Endothelial cell of umbilical vein (primary cell): ENCODE data around the gene RTKN2. TPM values are rescaled to one million over a fixed set of nuclear protein-coding genes. Genes with fewer than 3 reads are reported as not detected.

Source experiments
- BruUV-seq: library from RNA; stranded (reverse); fragments of 400-500 nt; replicated peaks from 2 replicates; lab custom pipeline; 2021; lab: Mats Ljungman, UMichigan
- CTCF ChIA-PET: fragments of 300-600, 350-600 bp; sonication (Branson Sonifier 250); formaldehyde crosslinking; loops from one replicate; lab custom pipeline; 2021; ENCODE audit warnings: antibody characterized with exemption, inconsistent platforms; lab: Charles Lee
- POLR2A ChIA-PET: fragments of 300-600, 350-600 bp; sonication (Branson Sonifier 250); formaldehyde crosslinking; loops from one replicate; lab custom pipeline; 2021; ENCODE audit warnings: antibody characterized with exemption, inconsistent platforms; lab: Charles Lee
- DNase-seq: peaks from one replicate; pipeline ENCODE4 v3.0.0-alpha.2; 2011; ENCODE audit warnings: low read depth, low spot score
- FAIRE-seq: peaks from 2 replicates; lab custom pipeline; 2011; peaks lifted over from hg19 to GRCh38; lab: Jason Lieb, UNC
- H2AFZ ChIP-seq: 2 replicates; pipeline ENCODE4 v1.6.0; 2012; ENCODE audit warnings: low read depth, low read length, control low read depth, inconsistent platforms
- H3K27ac ChIP-seq: 2 replicates; pipeline ENCODE4 v1.5.1; 2011; ENCODE audit warnings: low read depth, mild to moderate bottlenecking, control low read depth, low read length, moderate library complexity; ENCODE audit not compliant: insufficient read depth
- H3K27me3 ChIP-seq, 2 experiments: 2 replicates each; pipeline versions ENCODE4 v1.6.0 to v1.6.1; 2011; ENCODE audit warnings: low read length in 2 of 2, mixed read lengths in 1 of 2; ENCODE audit not compliant: control insufficient read depth in 2 of 2, insufficient read depth in 2 of 2
- H3K36me3 ChIP-seq, 2 experiments: 2 replicates in 1 of 2; 3 replicates in 1 of 2; pipeline ENCODE4 v1.5.1; 2011; ENCODE audit warnings: low read length in 2 of 2, mild to moderate bottlenecking in 1 of 2, moderate library complexity in 1 of 2; ENCODE audit not compliant: control insufficient read depth in 2 of 2, insufficient read depth in 2 of 2; ENCODE audit errors: extremely low read depth in 1 of 2
- H3K4me1 ChIP-seq: 3 replicates; pipeline ENCODE4 v1.5.1; 2011; ENCODE audit warnings: mild to moderate bottlenecking, low read length; ENCODE audit not compliant: control insufficient read depth, insufficient read depth; ENCODE audit errors: extremely low read depth
- H3K4me2 ChIP-seq: 2 replicates; pipeline ENCODE4 v1.6.1; 2011; ENCODE audit warnings: low read length, control low read depth, mixed read lengths; ENCODE audit not compliant: insufficient read depth
- H3K4me3 ChIP-seq, 3 experiments: fragments of 200-600 bp in 1 of 3; sonication (generic), shearing (Covaris generic) in 1 of 3; replicated peaks in 1 of 3; 2 replicates each; pipeline ENCODE4 v1.5.1; 2011 to 2016; ENCODE audit warnings: control low read depth in 3 of 3, low read length in 3 of 3, mild to moderate bottlenecking in 2 of 3, inconsistent platforms in 1 of 3, low read depth in 1 of 3, moderate library complexity in 1 of 3; ENCODE audit not compliant: insufficient read depth in 1 of 3
- H3K79me2 ChIP-seq: 2 replicates; pipeline ENCODE4 v1.6.0; 2012; ENCODE audit warnings: low read length, inconsistent platforms; ENCODE audit not compliant: control insufficient read depth, insufficient read depth
- H3K9ac ChIP-seq: replicated peaks from 2 replicates; pipeline ENCODE3; 2011; ENCODE audit warnings: low read length, control low read depth; ENCODE audit not compliant: insufficient read depth; ENCODE audit errors: extremely low read depth
- H3K9me1 ChIP-seq: replicated peaks from 3 replicates; pipeline ENCODE4 v1.6.0; 2011; ENCODE audit warnings: mild to moderate bottlenecking, low read length; ENCODE audit not compliant: control insufficient read depth, insufficient read depth; ENCODE audit errors: extremely low read depth
- H3K9me3 ChIP-seq: replicated peaks from 2 replicates; pipeline ENCODE4 v1.5.1; 2012; ENCODE audit warnings: low read length, inconsistent platforms; ENCODE audit not compliant: control insufficient read depth, insufficient read depth
- H4K20me1 ChIP-seq: replicated peaks from 2 replicates; pipeline ENCODE3; 2011; ENCODE audit warnings: mild to moderate bottlenecking, low read length; ENCODE audit not compliant: control insufficient read depth, insufficient read depth; ENCODE audit errors: extremely low read depth
- CTCF ChIP-seq, 2 donors: IDR thresholded peaks; 1 replicate in 1 of 2; 2 replicates in 1 of 2; pipeline ENCODE4 v1.5.1; 2011; ENCODE audit warnings: low read length in 2 of 2, mild to moderate bottlenecking in 2 of 2, moderate library complexity in 2 of 2, control low read depth in 1 of 2, inconsistent platforms in 1 of 2, low read depth in 1 of 2; ENCODE audit not compliant: insufficient read depth in 1 of 2; ENCODE audit errors: extremely low read depth in 1 of 2
- EZH2 ChIP-seq: IDR thresholded peaks from 2 replicates; pipeline ENCODE4 v1.6.1; 2012; ENCODE audit warnings: borderline replicate concordance, low read depth, mild to moderate bottlenecking, moderate library complexity, low read length, inconsistent platforms; ENCODE audit not compliant: severe bottlenecking
- FOS ChIP-seq: IDR thresholded peaks from 2 replicates; pipeline ENCODE4 v1.6.1; 2011; ENCODE audit warnings: mild to moderate bottlenecking, low read length, moderate library complexity, borderline replicate concordance; ENCODE audit not compliant: insufficient read depth
- GATA2 ChIP-seq: IDR thresholded peaks from 2 replicates; pipeline ENCODE4 v1.7.0; 2011; ENCODE audit warnings: low read depth, mild to moderate bottlenecking, moderate library complexity, mixed read lengths, low read length; ENCODE audit not compliant: insufficient read length, insufficient read depth
- JUN ChIP-seq: IDR thresholded peaks from 2 replicates; pipeline ENCODE4 v1.6.1; 2011; ENCODE audit warnings: borderline replicate concordance, low read depth; ENCODE audit not compliant: insufficient read length, insufficient read depth
- MAX ChIP-seq: IDR thresholded peaks from 2 replicates; pipeline ENCODE4 v1.6.1; 2011; ENCODE audit not compliant: insufficient read depth, insufficient read length
- MYC ChIP-seq: IDR thresholded peaks from one replicate; pipeline ENCODE4 v1.6.1; 2011; ENCODE audit warnings: mild to moderate bottlenecking, low read depth, low read length
- POLR2A ChIP-seq: IDR thresholded peaks from 2 replicates; pipeline ENCODE4 v1.6.1; 2012; ENCODE audit warnings: low read depth, mild to moderate bottlenecking, control low read depth, low read length
- POLR2AphosphoS5 ChIP-seq: IDR thresholded peaks from 2 replicates; pipeline ENCODE4 v1.6.1; 2012; ENCODE audit warnings: low read depth, mild to moderate bottlenecking, control low read depth, low read length, moderate library complexity; ENCODE audit not compliant: insufficient read depth
- dilution Hi-C: fragments of 300-500 bp; cut with MboI; formaldehyde crosslinking; loops from one replicate; pipeline ENCODE4 v1.15.0; 2019; ENCODE audit warnings: low sequenced_read_pairs; ENCODE audit not compliant: extremely low pct_ligation_motif_present
- intact Hi-C: fragments of 100-400 bp; cut with micrococcal nuclease; formaldehyde crosslinking; loops from one replicate; pipeline ENCODE4 v1.10.0; 2022
- polyA plus RNA-seq, 4 experiments: library from polyadenylated mRNA; depleted of rRNA in 3 of 4; stranded (reverse) in 3 of 4; unstranded in 1 of 4; fragments of >200 nt; gene quantifications; 2 replicates each; pipeline versions ENCODE4 v1.2.1 to v1.2.3, GENCODE V29; 2011 to 2012; ENCODE audit warnings: missing spikeins in 1 of 4
- total RNA-seq: library from RNA; stranded (reverse); gene quantifications from 2 replicates; pipeline ENCODE4 v1.2.3, GENCODE V29; 2021

RTKN2 gene
- total and polyA plus RNA-seq, 2 donors (not counting 3 experiments of a cell fraction or from before 2014, with no cell fraction given) = 0.65 to 4.8 TPM

DNA sequence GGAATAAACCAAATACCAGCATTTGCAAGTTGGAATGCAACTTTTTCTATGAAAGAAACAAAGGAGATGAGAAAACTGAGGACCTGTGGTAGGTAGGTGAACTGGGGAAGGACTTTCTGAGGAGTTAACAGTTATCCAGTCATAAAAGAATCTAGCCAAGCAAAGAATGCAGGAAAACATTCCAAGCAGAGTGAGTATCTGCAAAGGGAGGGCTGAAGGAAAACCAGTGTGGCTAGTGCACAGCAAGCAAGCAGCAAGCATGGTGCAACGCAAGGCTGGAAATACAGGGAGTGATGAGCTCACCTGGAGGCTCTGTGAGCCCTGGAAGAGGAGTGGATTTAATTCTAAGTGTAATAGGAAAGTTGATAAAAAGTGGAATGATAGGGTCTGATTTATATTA lies 44.0 kb downstream of the RTKN2 start:
- no peaks in the 10 kb centered on the region for H3K4me1 ChIP-seq
- H3K9ac ChIP-seq = no peak overlapping the region
- no peak overlapping the region for H3K4me3 ChIP-seq
- FAIRE-seq = no peak
- no peak for DNase-seq
- ChIA-PET POLR2A (no interaction called here), CTCF (no interaction called here)
- no peaks in the 10 kb centered on the region for H3K9me3 ChIP-seq
- intact Hi-C loops = no loop called here
- H3K27me3 ChIP-seq = no peaks in the 10 kb centered on the region
- no peaks in the 10 kb centered on the region for H3K36me3 ChIP-seq
- no peaks in the 10 kb centered on the region for H3K79me2 ChIP-seq
- no TSS peak for BruUV-seq
- dilution Hi-C loops = no loop called here
- no peak overlapping the region for H3K4me2 ChIP-seq
- H3K9me1 ChIP-seq = no peaks in the 10 kb centered on the region
- no peak overlapping the region for H2AFZ ChIP-seq
- H3K27ac ChIP-seq = no peak overlapping the region
- no peak for TF ChIP-seq EZH2
- TF ChIP-seq MAX = no peak
- no peak for TF ChIP-seq POLR2A
- TF ChIP-seq FOS = no peak
- TF ChIP-seq CTCF (IDR thresholded peaks at IDR 0.05; ENCODE audit: extremely low read depth in 1 of 2, insufficient read depth in 1 of 2, low read depth in 1 of 2, low read length in 2 of 2) = no peak
- no peak for TF ChIP-seq MYC
- no peak for TF ChIP-seq GATA2
- no peak for TF ChIP-seq JUN
- TF ChIP-seq POLR2AphosphoS5 = no peak
- no peaks in the 10 kb centered on the region for H4K20me1 ChIP-seq
